NCI-H1694 treated with DMSO at 0.1 percent for 48 hours (cell line): ENCODE measurements around the gene WIZ.
"Not testable (repeated sequence)": the region's sequence is repeated elsewhere in the genome, so short reads cannot be mapped to it uniquely, and the experiment has no call there.

ENCODE experiments used
- DNase-seq: peaks from one replicate; lab custom pipeline; 2025; lab: John Stamatoyannopoulos, UW

WIZ gene

DNA sequence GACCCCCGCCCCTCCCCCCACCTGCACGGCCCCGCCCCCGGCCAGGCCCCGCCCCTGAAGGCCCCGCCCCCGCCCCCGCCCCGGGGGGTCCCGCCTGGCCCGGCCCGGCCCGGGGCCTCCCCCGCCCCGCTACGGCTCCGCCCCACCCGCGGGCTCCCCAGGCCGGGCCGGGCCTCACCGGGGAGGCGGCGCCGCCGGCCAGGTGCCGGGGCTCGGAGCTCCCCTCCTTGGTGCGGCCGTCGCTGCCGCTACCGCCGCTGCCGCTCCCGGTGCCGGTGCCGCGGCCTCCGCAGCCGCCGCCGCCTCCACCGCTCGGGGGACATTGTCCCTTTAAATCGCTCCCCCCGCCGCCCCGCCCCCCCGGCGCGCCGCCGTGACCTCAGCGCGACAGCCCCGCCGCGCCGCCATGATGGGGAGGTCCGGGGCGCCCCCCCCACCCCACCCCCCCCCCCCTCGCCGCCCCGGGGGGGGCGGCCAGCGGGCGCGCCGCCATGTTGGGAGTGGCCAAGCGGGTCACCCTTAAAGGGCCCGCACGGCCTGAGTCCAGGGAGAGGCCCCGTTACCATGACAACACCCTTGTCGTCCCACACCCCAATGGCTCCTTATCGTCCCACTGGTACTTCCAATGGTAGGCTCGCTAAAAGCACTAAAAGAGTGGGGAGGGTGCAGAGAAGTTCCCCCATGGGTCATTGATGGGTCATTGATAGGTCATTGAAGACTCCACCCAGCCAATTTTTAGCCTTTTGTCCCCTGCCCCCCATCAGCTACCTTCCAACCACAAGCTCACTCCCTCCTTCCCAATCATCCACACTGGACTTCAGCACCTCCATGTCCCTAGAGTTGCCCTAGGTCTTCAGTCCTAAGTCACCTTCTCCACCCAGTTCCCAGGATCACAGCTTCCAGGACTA, at the start of gene WIZ:
Gene WIZ, minus strand, starts transcription at position 337 of the 908 bp plus-strand sequence. CDS start 1,649 bp downstream, outside the sequence.
- no peak for DNase-seq

DNA sequence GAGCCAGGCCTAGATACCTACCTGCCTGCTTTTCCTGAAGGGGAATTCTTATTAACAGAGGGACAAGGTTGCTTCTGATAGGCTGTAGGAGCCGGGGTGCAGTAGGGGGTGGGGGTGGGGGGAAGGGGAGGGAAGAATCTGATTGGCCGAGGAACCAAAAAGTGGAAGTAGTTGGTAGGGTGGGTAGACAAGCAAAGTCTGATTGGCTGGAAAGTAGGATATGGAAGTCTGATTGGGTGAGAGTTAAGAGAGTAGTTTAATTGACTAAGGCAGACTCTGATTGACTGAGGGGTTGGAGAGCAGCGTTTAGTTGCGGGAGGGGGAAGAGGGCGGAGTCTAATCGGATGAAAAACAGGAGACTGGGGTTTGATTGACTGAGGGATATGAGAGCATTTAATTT, 49.2 kb upstream of the WIZ start:
- no peak for DNase-seq

DNA sequence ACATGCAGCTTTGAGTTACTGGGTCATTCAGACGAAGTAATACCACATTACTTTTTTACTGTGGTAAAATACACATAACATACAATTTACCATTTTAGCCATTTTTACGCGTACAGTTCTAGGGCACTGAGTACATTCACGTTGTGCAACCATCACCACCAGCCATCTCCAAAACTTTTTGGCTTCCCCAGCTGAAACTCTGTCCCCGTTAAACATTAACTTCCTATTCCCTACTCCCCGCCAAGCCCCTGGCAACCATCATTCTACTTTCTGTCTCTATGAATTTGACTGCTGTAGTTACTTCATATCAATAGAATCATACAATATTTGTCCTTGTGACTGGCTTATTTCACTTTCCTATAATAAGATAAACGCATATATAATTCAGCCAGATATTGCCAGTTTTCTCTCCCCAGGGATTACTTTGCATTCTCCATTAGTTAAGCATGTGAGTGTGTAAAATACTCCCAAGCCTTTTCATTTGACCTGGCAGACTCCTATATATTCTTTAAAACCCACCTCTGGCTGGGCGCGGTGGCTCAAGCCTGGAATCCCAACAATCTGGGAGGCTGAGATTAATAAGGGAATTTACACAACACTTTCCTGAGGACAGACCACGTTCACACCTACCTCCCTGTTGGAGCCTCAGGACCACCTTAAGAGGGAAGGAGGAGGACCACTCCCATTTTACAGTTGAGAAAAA, 48.6 kb upstream of the WIZ start:
- no peak for DNase-seq

GRCh38 chr19:15495151-15495550, 45.4 kb upstream of the WIZ start:
- DNase-seq, result no peak

DNA sequence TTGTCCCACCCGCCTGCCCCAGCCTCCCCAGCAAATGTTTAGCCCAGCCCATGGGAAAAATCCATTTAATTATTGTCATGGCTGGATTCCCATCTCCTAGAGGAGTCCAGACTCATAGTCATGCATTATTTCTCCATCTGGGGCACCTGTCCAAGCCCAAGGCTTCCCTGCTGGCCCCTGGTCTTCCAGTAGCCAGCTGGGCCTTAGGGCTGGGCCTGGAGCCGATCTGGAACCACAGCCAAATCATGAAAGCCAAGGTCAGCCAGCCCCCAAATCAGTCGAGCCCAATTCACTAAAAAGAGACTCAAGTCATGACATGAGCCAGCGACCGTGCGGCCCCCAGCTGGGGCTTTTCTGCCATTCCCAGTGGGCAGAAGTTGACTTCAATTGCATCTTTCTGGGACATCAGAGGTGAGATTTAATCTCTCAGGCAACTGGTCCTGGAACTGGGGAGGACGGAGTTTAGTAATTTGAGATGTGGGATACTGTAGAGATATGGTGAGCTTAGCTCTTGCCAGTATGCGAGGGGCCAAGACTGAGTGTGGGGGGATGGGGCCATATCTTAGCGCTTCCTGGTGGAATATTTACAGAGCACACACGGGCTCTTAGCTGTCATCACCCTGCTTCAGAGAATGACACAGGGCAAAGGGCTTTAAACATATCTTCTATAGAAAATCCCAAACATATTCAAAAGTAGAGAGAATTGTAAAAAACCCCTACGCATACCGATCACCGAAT, 38.9 kb upstream of the WIZ start:
- no peak for DNase-seq

DNA sequence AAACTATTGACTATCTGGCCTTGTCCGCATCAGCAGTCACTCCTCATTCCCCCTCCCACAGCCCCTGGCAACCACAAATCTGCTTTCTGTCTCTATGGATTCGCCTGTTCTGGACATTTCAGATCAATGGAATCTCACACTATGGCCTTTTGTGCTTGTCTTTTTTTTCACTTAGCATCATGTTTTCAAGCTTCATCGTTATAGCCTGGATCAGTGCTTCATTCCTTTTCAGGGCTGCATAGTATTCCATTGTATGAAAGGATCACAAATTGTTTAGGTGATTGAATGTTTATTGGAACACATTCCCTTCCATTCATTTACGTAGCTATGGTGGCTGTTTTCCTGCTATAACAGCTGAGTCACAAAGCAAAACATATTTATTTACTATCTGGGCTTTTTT, 37.3 kb upstream of the WIZ start:
- DNase-seq, result no peak

GRCh38 chr19:15485768-15486167, 36.0 kb upstream of the WIZ start:
- DNase-seq, result not testable (repeated sequence)

- not testable (repeated sequence) for DNase-seq
Measured at GRCh38 chr19:15480996-15481395, 31.2 kb upstream of the WIZ start.

- no peak for DNase-seq
Measured at GRCh38 chr19:15479391-15480345, 29.9 kb upstream of the WIZ start, which contains the start of gene PGLYRP2. Gene PGLYRP2 (minus strand): TSS chr19:15479501. CDS start chr19:15479371, 130 bp downstream.

- no peak for DNase-seq
Measured at GRCh38 chr19:15476325-15476724, 26.6 kb upstream of the WIZ start.

- DNase-seq, result no peak
Measured at GRCh38 chr19:15475611-15476010, 25.9 kb upstream of the WIZ start.

- no peak for DNase-seq
Measured at GRCh38 chr19:15475169-15475568, 25.4 kb upstream of the WIZ start.

DNA sequence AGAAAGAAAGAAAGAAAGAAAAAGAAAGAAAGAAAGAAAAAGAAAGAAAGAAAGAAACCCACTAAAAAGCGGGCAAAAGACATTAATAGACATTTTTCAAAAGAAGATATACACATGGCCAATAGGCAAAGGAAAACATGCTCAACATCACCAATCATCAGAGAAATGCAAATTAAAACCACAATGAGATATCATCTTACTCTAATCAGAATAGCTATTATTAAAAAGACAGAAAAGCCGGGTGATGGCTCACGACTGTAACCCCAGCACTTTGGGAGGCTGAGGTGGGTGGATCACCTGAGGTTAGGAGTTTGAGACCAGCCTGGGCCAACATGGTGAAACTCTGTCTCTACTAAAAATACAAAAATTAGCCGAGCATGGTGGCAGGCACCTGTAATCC, 24.1 kb upstream of the WIZ start:
- not testable (repeated sequence) for DNase-seq

GRCh38 chr19:15471639-15472101, 21.9 kb upstream of the WIZ start:
- DNase-seq, result no peak

DNA sequence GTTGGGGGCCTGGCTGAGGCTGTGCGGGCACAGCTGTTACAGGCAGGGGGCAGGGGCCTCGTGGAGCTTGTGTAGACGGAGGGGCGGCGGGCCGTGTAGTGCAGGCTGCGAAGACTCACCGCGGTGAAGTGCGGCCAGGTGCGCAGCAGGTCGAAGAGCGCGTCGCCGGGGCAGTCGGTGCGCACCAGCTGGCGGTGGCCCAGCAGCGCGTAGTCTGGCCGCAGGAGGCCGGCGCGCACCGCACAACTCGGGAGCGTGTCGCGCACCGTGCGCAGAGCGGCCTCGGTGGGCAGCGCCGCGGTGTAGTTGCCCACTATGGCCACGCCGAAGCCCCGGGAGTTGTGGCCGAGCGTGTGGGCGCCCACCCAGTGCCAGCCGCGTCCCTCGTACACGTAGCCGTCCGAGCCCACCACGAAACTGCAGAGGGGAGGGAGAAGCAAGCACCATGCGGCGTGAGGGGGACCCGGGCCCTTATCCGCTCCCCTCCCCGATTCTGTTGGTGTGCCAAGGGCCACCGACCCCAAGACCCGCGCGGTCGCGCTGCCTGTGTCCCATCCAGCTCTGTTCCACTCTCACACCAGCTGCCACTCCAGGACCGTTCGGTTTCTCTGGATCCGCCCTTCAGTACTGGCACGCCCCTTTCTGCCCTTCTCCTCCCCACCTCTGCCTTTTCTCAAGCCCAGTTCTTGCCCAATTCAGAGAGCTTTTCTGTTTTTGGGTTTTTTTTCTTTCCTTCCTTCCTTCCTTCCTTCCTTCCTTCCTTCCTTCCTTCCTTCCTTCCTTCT, 19.9 kb upstream of the WIZ start:
- DNase-seq, result no peak

DNA sequence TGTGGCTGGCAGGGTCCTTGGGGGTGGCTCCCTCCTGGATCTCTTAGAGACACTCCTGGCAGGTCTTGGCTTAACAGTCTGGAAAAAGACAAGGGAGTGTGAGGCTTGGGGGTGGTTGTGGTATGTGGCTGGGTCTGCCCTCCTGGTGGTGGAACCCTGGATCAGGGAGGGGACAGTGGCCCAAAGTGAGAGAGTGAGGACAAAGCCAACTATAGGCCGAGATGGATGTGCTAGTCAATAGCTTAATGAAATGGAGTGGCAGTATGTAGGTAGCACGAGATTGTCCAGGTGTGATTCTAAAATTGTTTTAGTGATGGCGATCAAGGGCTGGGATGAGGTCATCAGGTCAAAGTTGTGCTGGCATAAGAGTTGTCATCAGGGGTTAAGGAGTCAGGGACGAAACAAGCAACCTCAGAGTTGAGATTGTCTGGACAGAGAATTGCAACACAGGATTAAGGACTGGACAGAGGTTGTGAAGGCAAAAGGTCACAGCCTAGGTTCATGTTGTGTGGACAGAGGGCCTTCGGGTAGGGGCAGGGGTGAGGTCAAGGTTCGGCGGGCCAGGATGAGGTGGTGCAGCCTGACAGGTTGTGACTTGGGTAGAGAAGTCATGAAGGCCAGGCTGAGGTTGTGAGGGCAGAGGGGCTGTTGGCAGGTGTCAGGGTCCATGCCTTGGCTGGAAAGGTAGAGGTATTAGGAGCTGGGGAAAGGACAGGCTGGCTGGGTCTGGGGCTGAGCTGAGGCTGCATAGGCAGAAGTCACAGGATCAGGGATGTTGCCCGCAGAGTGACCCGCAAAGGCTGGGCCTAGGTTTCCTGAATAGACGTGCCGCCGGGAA, 19.1 kb upstream of the WIZ start:
- no peak for DNase-seq

DNA sequence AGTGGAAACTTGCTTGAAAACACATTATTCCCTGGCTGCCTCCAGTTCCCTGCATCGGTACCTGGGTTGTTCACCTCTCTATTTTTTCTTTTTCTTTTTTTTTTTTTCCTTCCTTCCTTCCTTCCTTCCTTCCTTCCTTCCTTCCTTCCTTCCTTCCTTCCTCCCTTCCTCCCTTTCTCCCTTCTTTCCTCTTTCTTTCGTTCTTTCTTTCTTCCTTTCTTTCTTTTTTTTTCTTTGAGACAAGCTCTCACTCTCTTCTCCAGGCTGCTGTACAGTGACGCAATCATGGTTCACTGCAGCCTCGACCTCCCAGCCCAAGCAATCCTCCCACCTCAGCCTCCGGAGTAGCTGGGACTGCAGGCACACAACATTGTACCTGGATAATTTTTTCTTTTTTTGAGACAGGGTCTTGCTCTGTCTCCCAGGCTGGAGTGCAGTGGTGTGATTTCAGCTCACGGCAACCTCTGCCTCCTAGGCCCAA, 18.0 kb upstream of the WIZ start:
- DNase-seq, result no peak

- DNase-seq, result no peak
Measured at GRCh38 chr19:15466851-15467733, 17.3 kb upstream of the WIZ start.
